TTC549 (cell line): ENCODE measurements around the gene SNRNP25.

ENCODE experiments used
- FAIRE-seq: peaks from 2 replicates; lab custom pipeline; 2012; peaks lifted over from hg19 to GRCh38; lab: Jason Lieb, UNC

The SNRNP25 gene

GRCh38 chr16:104928-105327, 51.3 kb downstream of the SNRNP25 start:
- no peak for FAIRE-seq

GRCh38 chr16:105521-105920, 51.9 kb downstream of the SNRNP25 start:
- no peak for FAIRE-seq

- peak; percentile 62 for FAIRE-seq
Measured at GRCh38 chr16:106623-107324, 53.1 kb downstream of the SNRNP25 start.
